HG02840 (cell line): ENCODE results near the gene ZNF613.

Source experiments
- ATAC-seq: cut with Tn5 transposase; IDR thresholded peaks from one replicate; pipeline ENCODE4 v1.9.1; 2021; ENCODE audit warnings: mild to moderate bottlenecking, moderate library complexity, moderate number of reproducible peaks; ENCODE audit not compliant: unreplicated experiment, low FRiP score

The ZNF613 gene

GRCh38 chr19:51994048-51994644 lies 66.9 kb downstream of the ZNF613 start:
- ATAC-seq: no peak
